WTC11 (cell line): ENCODE results near the gene HERC2. TPM values are rescaled to one million over a fixed set of nuclear protein-coding genes. Genes with fewer than 3 reads are reported as not detected.

Experiments used
- ATAC-seq: fragments of 200-7000 bp; cut with Tn5 transposase; 2 replicates; pipeline ENCODE4 v1.10.0; 2021; ENCODE audit warnings: mild to moderate bottlenecking, moderate library complexity
- CTCF ChIA-PET: fragments of 300-600 bp; sonication (Branson Sonifier 250); formaldehyde crosslinking; loops from one replicate; lab custom pipeline; 2021; ENCODE audit warnings: antibody characterized with exemption; lab: Charles Lee
- POLR2A ChIA-PET: fragments of 350-600 bp; sonication (Branson Sonifier 250); formaldehyde crosslinking; loops from one replicate; lab custom pipeline; 2021; ENCODE audit warnings: antibody characterized with exemption; lab: Charles Lee
- DNase-seq: peaks from one replicate; pipeline ENCODE4 v3.0.0; 2021; ENCODE audit warnings: low spot score
- H3K27ac Mint-ChIP-seq: 2 replicates; pipeline ENCODE4 v1.8.0; 2021; ENCODE audit warnings: mixed read lengths
- H3K27me3 Mint-ChIP-seq: 2 replicates; pipeline ENCODE4 v1.8.0; 2021; ENCODE audit warnings: low read depth, mild to moderate bottlenecking, moderate library complexity, mixed read lengths
- H3K36me3 Mint-ChIP-seq: 2 replicates; pipeline ENCODE4 v1.8.0; 2021; ENCODE audit warnings: mixed read lengths
- H3K4me1 Mint-ChIP-seq: 2 replicates; pipeline ENCODE4 v1.8.0; 2022; ENCODE audit warnings: mixed read lengths
- H3K4me3 Mint-ChIP-seq: 2 replicates; pipeline ENCODE4 v1.8.0; 2021; ENCODE audit warnings: mild to moderate bottlenecking, moderate library complexity, mixed read lengths
- H3K9me3 Mint-ChIP-seq: 2 replicates; pipeline ENCODE4 v1.8.0; 2021; ENCODE audit warnings: mixed read lengths
- ATF1 ChIP-seq: sonication (generic); formaldehyde crosslinking; IDR thresholded peaks from 2 replicates; pipeline ENCODE4 v1.8.1; 2023; ENCODE audit warnings: mild to moderate bottlenecking, moderate library complexity, missing genetic modification reagents
- CDX4 ChIP-seq: fragments of 250-450 bp; sonication (Bioruptor Pico); IDR thresholded peaks from 2 replicates; pipeline ENCODE4 v1.9.0; 2021; ENCODE audit warnings: moderate library complexity, mild to moderate bottlenecking, inconsistent platforms, borderline replicate concordance
- ERG ChIP-seq: fragments of 250-450 bp; sonication (Bioruptor Pico); IDR thresholded peaks from 2 replicates; pipeline ENCODE4 v1.8.0; 2021; ENCODE audit warnings: mild to moderate bottlenecking
- ESRRA ChIP-seq: sonication (generic); formaldehyde crosslinking; IDR thresholded peaks from 2 replicates; pipeline ENCODE4 v1.8.1; 2022; ENCODE audit warnings: mild to moderate bottlenecking, missing genetic modification reagents, borderline replicate concordance
- ETV6 ChIP-seq: sonication (generic); formaldehyde crosslinking; IDR thresholded peaks from 2 replicates; pipeline ENCODE4 v1.8.1; 2022; ENCODE audit warnings: mild to moderate bottlenecking, missing genetic modification reagents
- GABPB1 ChIP-seq: sonication (generic); formaldehyde crosslinking; IDR thresholded peaks from 2 replicates; pipeline ENCODE4 v1.8.1; 2023; ENCODE audit warnings: mild to moderate bottlenecking, missing genetic modification reagents
- GTF2I ChIP-seq: fragments of 250-450 bp; sonication (Bioruptor Pico); conservative IDR thresholded peaks from 2 replicates; pipeline ENCODE4 v1.4.0; 2021; ENCODE audit warnings: mild to moderate bottlenecking
- JUN ChIP-seq: sonication (generic); formaldehyde crosslinking; IDR thresholded peaks from 2 replicates; pipeline ENCODE4 v1.8.0; 2023; ENCODE audit warnings: mild to moderate bottlenecking, missing genetic modification reagents
- KAT7 ChIP-seq: sonication (generic); formaldehyde crosslinking; IDR thresholded peaks from 2 replicates; pipeline ENCODE4 v1.8.1; 2023; ENCODE audit warnings: missing genetic modification reagents, mild to moderate bottlenecking, borderline replicate concordance
- MYBL2 ChIP-seq: sonication (generic); formaldehyde crosslinking; IDR thresholded peaks from 2 replicates; pipeline ENCODE4 v1.8.1; 2023; ENCODE audit warnings: mild to moderate bottlenecking, moderate library complexity, missing genetic modification reagents
- NFE2L1 ChIP-seq: sonication (generic); formaldehyde crosslinking; IDR thresholded peaks from 2 replicates; pipeline ENCODE4 v1.8.1; 2023; ENCODE audit warnings: missing genetic modification reagents
- NR1H2 ChIP-seq: sonication (generic); formaldehyde crosslinking; IDR thresholded peaks from 2 replicates; pipeline ENCODE4 v1.9.0; 2021; ENCODE audit warnings: mild to moderate bottlenecking, moderate library complexity, missing genetic modification reagents
- OVOL2 ChIP-seq: fragments of 250-450 bp; sonication (Bioruptor Pico); IDR thresholded peaks from 2 replicates; pipeline ENCODE4 v1.9.0; 2021; ENCODE audit warnings: mild to moderate bottlenecking, borderline replicate concordance
- RORB ChIP-seq: fragments of 250-450 bp; sonication (Bioruptor Pico); IDR thresholded peaks from 2 replicates; pipeline ENCODE4 v1.9.0; 2021; ENCODE audit warnings: mild to moderate bottlenecking
- SMAD3 ChIP-seq: sonication (generic); formaldehyde crosslinking; IDR thresholded peaks from 2 replicates; pipeline ENCODE4 v1.8.0; 2022; ENCODE audit warnings: missing genetic modification reagents, mild to moderate bottlenecking, borderline replicate concordance
- SMAD4 ChIP-seq: sonication (generic); formaldehyde crosslinking; IDR thresholded peaks from 2 replicates; pipeline ENCODE4 v1.8.0; 2022; ENCODE audit warnings: mild to moderate bottlenecking, missing genetic modification reagents
- TP53 ChIP-seq: sonication (generic); formaldehyde crosslinking; IDR thresholded peaks from 2 replicates; pipeline ENCODE4 v1.8.1; 2023; ENCODE audit warnings: mild to moderate bottlenecking, missing genetic modification reagents
- ZNF281 ChIP-seq: sonication (generic); formaldehyde crosslinking; IDR thresholded peaks from 2 replicates; pipeline ENCODE4 v1.8.0; 2023; ENCODE audit warnings: mild to moderate bottlenecking, missing genetic modification reagents
- ZNF317 ChIP-seq: sonication (generic); formaldehyde crosslinking; IDR thresholded peaks from 2 replicates; pipeline ENCODE4 v1.8.1; 2023; ENCODE audit warnings: low read depth, mild to moderate bottlenecking, moderate library complexity, missing genetic modification reagents, borderline replicate concordance
- total RNA-seq: library from RNA; stranded (reverse); gene quantifications from 3 replicates; pipeline ENCODE4 v1.2.3, GENCODE V29; 2021
- TF ChIP-seq, protein P1 (sequence below): sonication (generic); formaldehyde crosslinking; IDR thresholded peaks from 2 replicates; pipeline ENCODE4 v1.8.1; 2022; ENCODE audit warnings: mild to moderate bottlenecking, moderate library complexity, missing genetic modification reagents
- TF ChIP-seq, protein P2 (sequence below): fragments of 250-450 bp; sonication (Bioruptor Pico); IDR thresholded peaks from 2 replicates; pipeline ENCODE4 v1.9.0; 2021; ENCODE audit warnings: mild to moderate bottlenecking
- TF ChIP-seq, protein P3 (sequence below): sonication (generic); formaldehyde crosslinking; IDR thresholded peaks from 2 replicates; pipeline ENCODE4 v1.8.1; 2023; ENCODE audit warnings: mild to moderate bottlenecking, missing genetic modification reagents, moderate library complexity
- TF ChIP-seq, protein P4 (sequence below): sonication (generic); formaldehyde crosslinking; conservative IDR thresholded peaks from 2 replicates; pipeline ENCODE4 v1.8.1; 2023; ENCODE audit warnings: mild to moderate bottlenecking, low read depth, missing genetic modification reagents, moderate library complexity

The HERC2 gene
- total RNA-seq, 1 experiment from 2014 or later = 81.5 TPM

DNA sequence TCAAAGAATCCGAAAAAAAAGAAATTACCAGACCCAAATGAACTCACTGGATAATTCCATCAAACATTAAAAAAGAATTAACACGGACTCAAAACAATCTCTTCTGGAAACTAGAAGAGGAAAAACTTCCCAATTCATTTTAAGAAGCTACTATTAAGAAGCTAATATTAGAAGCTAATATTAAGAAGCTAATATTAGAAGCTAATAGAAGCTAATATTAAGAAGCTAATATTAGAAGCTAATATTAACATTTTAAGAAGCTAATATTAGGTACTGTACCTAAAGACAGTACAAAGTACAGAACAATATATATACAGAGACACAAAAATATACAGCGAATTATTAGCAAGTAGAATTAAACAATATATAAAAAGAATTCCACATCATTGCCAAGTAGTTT lies 35.9 kb downstream of the HERC2 start:
- ATAC-seq (no peak), DNase-seq (no peak)
- no peak overlapping the region for H3K27ac Mint-ChIP-seq
- peaks cover 21% of the 10 kb centered on the region for H3K9me3 Mint-ChIP-seq
- ChIA-PET POLR2A (no interaction called here), CTCF (no interaction called here)
- TF ChIP-seq ATF1 (CRISPR knock-in tag) = no peak
- TF ChIP-seq NR1H2 (CRISPR knock-in tag) = no peak
- TF ChIP-seq, protein P1, sequence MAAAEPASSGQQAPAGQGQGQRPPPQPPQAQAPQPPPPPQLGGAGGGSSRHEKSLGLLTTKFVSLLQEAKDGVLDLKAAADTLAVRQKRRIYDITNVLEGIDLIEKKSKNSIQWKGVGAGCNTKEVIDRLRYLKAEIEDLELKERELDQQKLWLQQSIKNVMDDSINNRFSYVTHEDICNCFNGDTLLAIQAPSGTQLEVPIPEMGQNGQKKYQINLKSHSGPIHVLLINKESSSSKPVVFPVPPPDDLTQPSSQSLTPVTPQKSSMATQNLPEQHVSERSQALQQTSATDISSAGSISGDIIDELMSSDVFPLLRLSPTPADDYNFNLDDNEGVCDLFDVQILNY (CRISPR knock-in tag) = no peak
- TF ChIP-seq, protein P2, sequence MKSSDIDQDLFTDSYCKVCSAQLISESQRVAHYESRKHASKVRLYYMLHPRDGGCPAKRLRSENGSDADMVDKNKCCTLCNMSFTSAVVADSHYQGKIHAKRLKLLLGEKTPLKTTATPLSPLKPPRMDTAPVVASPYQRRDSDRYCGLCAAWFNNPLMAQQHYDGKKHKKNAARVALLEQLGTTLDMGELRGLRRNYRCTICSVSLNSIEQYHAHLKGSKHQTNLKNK = no peak
- TF ChIP-seq GTF2I = no peak
- TF ChIP-seq, protein P3, sequence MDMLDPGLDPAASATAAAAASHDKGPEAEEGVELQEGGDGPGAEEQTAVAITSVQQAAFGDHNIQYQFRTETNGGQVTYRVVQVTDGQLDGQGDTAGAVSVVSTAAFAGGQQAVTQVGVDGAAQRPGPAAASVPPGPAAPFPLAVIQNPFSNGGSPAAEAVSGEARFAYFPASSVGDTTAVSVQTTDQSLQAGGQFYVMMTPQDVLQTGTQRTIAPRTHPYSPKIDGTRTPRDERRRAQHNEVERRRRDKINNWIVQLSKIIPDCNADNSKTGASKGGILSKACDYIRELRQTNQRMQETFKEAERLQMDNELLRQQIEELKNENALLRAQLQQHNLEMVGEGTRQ (CRISPR knock-in tag) = no peak
- TF ChIP-seq ERG (CRISPR knock-in tag) = no peak
- TF ChIP-seq SMAD3 (CRISPR knock-in tag) = no peak
- TF ChIP-seq, protein P4, sequence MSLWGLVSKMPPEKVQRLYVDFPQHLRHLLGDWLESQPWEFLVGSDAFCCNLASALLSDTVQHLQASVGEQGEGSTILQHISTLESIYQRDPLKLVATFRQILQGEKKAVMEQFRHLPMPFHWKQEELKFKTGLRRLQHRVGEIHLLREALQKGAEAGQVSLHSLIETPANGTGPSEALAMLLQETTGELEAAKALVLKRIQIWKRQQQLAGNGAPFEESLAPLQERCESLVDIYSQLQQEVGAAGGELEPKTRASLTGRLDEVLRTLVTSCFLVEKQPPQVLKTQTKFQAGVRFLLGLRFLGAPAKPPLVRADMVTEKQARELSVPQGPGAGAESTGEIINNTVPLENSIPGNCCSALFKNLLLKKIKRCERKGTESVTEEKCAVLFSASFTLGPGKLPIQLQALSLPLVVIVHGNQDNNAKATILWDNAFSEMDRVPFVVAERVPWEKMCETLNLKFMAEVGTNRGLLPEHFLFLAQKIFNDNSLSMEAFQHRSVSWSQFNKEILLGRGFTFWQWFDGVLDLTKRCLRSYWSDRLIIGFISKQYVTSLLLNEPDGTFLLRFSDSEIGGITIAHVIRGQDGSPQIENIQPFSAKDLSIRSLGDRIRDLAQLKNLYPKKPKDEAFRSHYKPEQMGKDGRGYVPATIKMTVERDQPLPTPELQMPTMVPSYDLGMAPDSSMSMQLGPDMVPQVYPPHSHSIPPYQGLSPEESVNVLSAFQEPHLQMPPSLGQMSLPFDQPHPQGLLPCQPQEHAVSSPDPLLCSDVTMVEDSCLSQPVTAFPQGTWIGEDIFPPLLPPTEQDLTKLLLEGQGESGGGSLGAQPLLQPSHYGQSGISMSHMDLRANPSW (CRISPR knock-in tag) = no peak
- TF ChIP-seq ETV6 (CRISPR knock-in tag) = no peak
- no peak for TF ChIP-seq ZNF317 (CRISPR knock-in tag)
- no peak for TF ChIP-seq KAT7 (CRISPR knock-in tag)
- TF ChIP-seq RORB = no peak
- no peak for TF ChIP-seq MYBL2 (CRISPR knock-in tag)
- no peak overlapping the region for H3K4me3 Mint-ChIP-seq
- peaks cover 32% of the 10 kb centered on the region for H3K4me1 Mint-ChIP-seq
- peaks cover 41% of the 10 kb centered on the region for H3K36me3 Mint-ChIP-seq
- H3K27me3 Mint-ChIP-seq = no peaks in the 10 kb centered on the region; the same call in 1 of the 2 replicates

GRCh38 chr15:28281876-28282275 lies 40.1 kb downstream of the HERC2 start:
- TF ChIP-seq JUN (CRISPR knock-in tag) (no peak), ZNF281 (CRISPR knock-in tag) (no peak), OVOL2 (CRISPR knock-in tag) (no peak), TP53 (CRISPR knock-in tag) (no peak), NR1H2 (CRISPR knock-in tag) (no peak), NFE2L1 (CRISPR knock-in tag) (no peak), CDX4 (no peak), ESRRA (CRISPR knock-in tag) (no peak), SMAD4 (no peak), GABPB1 (CRISPR knock-in tag) (no peak)
- Mint-ChIP-seq H3K9me3 (no peaks in the 10 kb centered on the region), H3K27me3 (no peaks in the 10 kb centered on the region), H3K36me3 (peaks cover 32% of the 10 kb centered on the region), H3K4me1 (peaks cover 29% of the 10 kb centered on the region), H3K27ac (peak overlapping the region; percentile 41), H3K4me3 (no peak overlapping the region)
- DNase-seq = no peak
- POLR2A ChIA-PET = no interaction called here
- CTCF ChIA-PET = no interaction called here
- ATAC-seq = no peak
